A673 (cell line): ENCODE data around the gene PRR5L.

ENCODE experiments used
- CTCF ChIP-seq: fragments of 300-800, 200-600 bp; sonication (generic); conservative IDR thresholded peaks from 2 replicates; pipeline ENCODE4 v1.5.1; 2017; ENCODE audit warnings: low read depth, mild to moderate bottlenecking, antibody characterized with exemption, low read length, moderate library complexity, mixed read lengths
- EZH2 ChIP-seq: fragments of 200-600 bp; sonication (generic); IDR thresholded peaks from 2 replicates; pipeline ENCODE4 v1.6.1; 2017; ENCODE audit warnings: borderline replicate concordance, low read depth, mild to moderate bottlenecking, mixed read lengths, antibody characterized with exemption, low read length; ENCODE audit not compliant: poor library complexity, severe bottlenecking

DNA sequence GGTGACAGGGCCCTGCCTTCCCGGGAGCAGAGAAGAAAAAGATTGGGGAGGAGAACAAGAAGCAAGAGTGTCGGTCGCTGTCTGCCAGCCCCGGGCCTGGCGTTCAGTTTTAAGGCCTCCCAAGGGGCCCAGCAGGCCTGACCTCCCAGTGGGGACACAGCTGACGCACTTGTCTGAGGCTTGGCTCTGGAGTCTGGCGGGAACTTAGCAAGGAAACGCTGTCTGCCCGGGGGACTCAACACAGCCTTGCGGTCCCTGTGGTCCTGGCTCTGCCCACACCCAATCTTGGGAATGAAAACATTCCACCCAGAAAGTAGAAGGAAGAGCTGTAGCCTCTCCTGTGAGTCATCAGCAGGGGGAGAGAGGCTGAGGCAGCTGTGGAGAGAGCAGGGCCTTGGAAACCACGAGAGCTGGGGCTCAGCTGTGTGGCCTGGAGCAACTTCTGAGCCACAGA, 159.6 kb downstream of the PRR5L start:
- TF ChIP-seq CTCF (no peak), EZH2 (no peak)
